ENCODE results near the gene EIF2B4. TPM values are rescaled to one million over a fixed set of nuclear protein-coding genes. Genes with fewer than 3 reads are reported as not detected.

The EIF2B4 gene
- total and polyA plus RNA-seq, 2 donors (not counting 1 experiment from before 2014, with no cell fraction given): 28.6 to 29.8 TPM

- H3K27me3 ChIP-seq (ENCODE audit: control insufficient read depth, insufficient read depth, low read length): no peaks in the 10 kb centered on the region
- H3K4me2 ChIP-seq (ENCODE audit: extremely low read depth, insufficient read depth, low read length): no peak overlapping the region
- TF ChIP-seq, protein P1, sequence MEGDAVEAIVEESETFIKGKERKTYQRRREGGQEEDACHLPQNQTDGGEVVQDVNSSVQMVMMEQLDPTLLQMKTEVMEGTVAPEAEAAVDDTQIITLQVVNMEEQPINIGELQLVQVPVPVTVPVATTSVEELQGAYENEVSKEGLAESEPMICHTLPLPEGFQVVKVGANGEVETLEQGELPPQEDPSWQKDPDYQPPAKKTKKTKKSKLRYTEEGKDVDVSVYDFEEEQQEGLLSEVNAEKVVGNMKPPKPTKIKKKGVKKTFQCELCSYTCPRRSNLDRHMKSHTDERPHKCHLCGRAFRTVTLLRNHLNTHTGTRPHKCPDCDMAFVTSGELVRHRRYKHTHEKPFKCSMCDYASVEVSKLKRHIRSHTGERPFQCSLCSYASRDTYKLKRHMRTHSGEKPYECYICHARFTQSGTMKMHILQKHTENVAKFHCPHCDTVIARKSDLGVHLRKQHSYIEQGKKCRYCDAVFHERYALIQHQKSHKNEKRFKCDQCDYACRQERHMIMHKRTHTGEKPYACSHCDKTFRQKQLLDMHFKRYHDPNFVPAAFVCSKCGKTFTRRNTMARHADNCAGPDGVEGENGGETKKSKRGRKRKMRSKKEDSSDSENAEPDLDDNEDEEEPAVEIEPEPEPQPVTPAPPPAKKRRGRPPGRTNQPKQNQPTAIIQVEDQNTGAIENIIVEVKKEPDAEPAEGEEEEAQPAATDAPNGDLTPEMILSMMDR (conservative IDR thresholded peaks at IDR 0.05 in 1 of 2, IDR thresholded peaks at IDR 0.05 in 1 of 2; ENCODE audit: low read depth in 1 of 2, low read length in 2 of 2): no peak
- no peak for TF ChIP-seq EZH2 (IDR thresholded peaks at IDR 0.05; ENCODE audit: low read length, missing control alignments)
- H3K9ac ChIP-seq (ENCODE audit: insufficient read depth, low read length): no peak overlapping the region
- peaks cover 18% of the 10 kb centered on the region for H3K36me3 ChIP-seq (ENCODE audit: control insufficient read depth, insufficient read depth, low read length)
- peaks cover under 1% of the 10 kb centered on the region for H3K4me1 ChIP-seq (ENCODE audit: control insufficient read depth, extremely low read depth, insufficient read depth, low read length)
- H3K79me2 ChIP-seq (ENCODE audit: control insufficient read depth, insufficient read depth, low read length): peaks cover 9% of the 10 kb centered on the region
- H4K20me1 ChIP-seq (ENCODE audit: control insufficient read depth, extremely low read depth, insufficient read depth, low read length): no peaks in the 10 kb centered on the region
- H2AFZ ChIP-seq (ENCODE audit: low read length): no peak overlapping the region
- H3K9me3 ChIP-seq (ENCODE audit: control insufficient read depth, insufficient read depth, low read depth, low read length): no peaks in the 10 kb centered on the region
- H3K4me3 ChIP-seq (replicated peaks in 1 of 4; ENCODE audit: control extremely low read depth in 1 of 4, insufficient read depth in 1 of 4, low read depth in 3 of 4, low read length in 4 of 4): no peak overlapping the region
- DNase-seq (ENCODE audit: low read depth in 2 of 2): no peak
- no peak overlapping the region for H3K27ac ChIP-seq (ENCODE audit: insufficient read depth, low read length)
These were observed 7.3 kb downstream of the EIF2B4 start for GRCh38 chr2:27362678-27363420.

DNA sequence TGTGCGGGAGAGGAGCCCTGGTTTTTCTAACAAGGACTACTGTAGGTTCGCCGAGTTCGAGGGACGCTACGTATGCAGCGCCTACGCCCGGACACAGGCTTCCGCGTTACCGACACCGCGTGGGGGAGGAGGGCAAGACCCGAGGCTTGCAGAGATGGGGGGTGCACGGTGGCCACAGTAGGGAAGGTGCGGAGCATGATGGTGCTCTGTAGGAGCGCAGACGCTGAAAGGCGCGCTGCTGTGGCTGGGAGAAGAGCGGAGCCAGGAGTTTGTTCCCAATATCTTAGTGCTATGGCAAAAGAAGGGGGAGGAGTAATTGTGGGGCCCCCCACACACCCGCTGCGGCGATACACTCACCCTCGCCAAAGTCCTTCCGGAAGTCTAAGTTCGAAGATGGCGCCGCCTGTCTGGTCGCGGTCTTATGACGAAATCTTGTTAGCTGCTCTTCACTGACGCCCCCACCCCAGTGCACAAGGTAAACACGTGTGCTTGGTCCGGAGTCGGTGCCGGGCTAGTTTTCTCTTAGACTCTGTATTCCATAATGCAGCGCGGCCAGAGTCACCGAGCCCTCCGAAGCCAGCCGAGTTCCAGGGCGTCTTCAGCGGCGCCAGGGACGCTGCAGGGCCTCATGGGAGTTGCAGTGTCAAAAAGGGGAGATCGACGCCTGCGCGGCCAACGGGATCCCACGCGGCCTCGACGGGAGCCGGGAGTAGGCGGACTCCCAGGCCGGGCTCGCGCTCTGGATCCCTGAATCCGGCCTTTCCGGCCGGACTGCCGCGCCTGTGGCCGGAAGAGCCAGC is 13.6 kb downstream of the EIF2B4 start, which contains the start of gene GTF3C2:
TSS of gene GTF3C2 (minus strand) at position 383 of the 800 bp plus-strand sequence. CDS start 13,210 bp downstream, outside the sequence.
- TF ChIP-seq, protein P1 (conservative IDR thresholded peaks at IDR 0.05 in 1 of 2, IDR thresholded peaks at IDR 0.05 in 1 of 2; ENCODE audit: low read depth in 1 of 2, low read length in 2 of 2): no peak
- no peak for TF ChIP-seq EZH2 (IDR thresholded peaks at IDR 0.05; ENCODE audit: low read length, missing control alignments)
- Histone ChIP-seq H3K79me2 (ENCODE audit: control insufficient read depth, insufficient read depth, low read length) (peaks cover 56% of the 10 kb centered on the region), H3K9ac (ENCODE audit: insufficient read depth, low read length) (peak within 1 kb of the TSS; percentile 90)

DNA sequence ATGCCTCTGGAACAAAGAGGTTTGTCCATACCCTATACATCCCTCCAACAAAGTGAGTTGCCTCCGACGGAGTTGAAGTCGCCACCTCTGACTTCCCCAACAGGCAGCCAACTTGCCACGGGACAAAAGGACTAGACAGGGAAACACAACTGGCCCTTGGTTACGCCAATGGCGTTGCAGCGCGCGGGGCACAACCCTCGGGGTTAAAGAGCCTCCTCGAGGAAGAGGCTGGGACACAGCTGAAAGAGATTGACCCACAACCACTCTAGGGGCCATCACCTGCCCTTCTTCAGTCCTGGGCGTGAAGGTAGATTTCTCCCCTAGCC is 14.1 kb downstream of the EIF2B4 start:
- peak overlapping the region; percentile 86 for H2AFZ ChIP-seq (ENCODE audit: low read length)
- peaks cover 58% of the 10 kb centered on the region for H3K79me2 ChIP-seq (ENCODE audit: control insufficient read depth, insufficient read depth, low read length)
- H3K27me3 ChIP-seq (ENCODE audit: control insufficient read depth, insufficient read depth, low read length): no peaks in the 10 kb centered on the region
- H3K4me3 ChIP-seq (replicated peaks in 1 of 4; ENCODE audit: control extremely low read depth in 1 of 4, insufficient read depth in 1 of 4, low read depth in 3 of 4, low read length in 4 of 4): peak overlapping the region; percentile 77 to 100 (median 90)
- H3K9ac ChIP-seq (ENCODE audit: insufficient read depth, low read length): peak overlapping the region; percentile 90
- DNase-seq (ENCODE audit: low read depth in 2 of 2): peak; percentile 52 to 54
- H4K20me1 ChIP-seq (ENCODE audit: control insufficient read depth, extremely low read depth, insufficient read depth, low read length): no peaks in the 10 kb centered on the region
- TF ChIP-seq, protein P1 (conservative IDR thresholded peaks at IDR 0.05 in 1 of 2, IDR thresholded peaks at IDR 0.05 in 1 of 2; ENCODE audit: low read depth in 1 of 2, low read length in 2 of 2): no peak
- no peak for TF ChIP-seq EZH2 (IDR thresholded peaks at IDR 0.05; ENCODE audit: low read length, missing control alignments)
- H3K9me3 ChIP-seq (ENCODE audit: control insufficient read depth, insufficient read depth, low read depth, low read length): no peaks in the 10 kb centered on the region
- peak overlapping the region; percentile 96 for H3K27ac ChIP-seq (ENCODE audit: insufficient read depth, low read length)
- peaks cover 8% of the 10 kb centered on the region for H3K4me1 ChIP-seq (ENCODE audit: control insufficient read depth, extremely low read depth, insufficient read depth, low read length)
- peak overlapping the region; percentile 74 for H3K4me2 ChIP-seq (ENCODE audit: extremely low read depth, insufficient read depth, low read length)
- H3K36me3 ChIP-seq (ENCODE audit: control insufficient read depth, insufficient read depth, low read length): no peaks in the 10 kb centered on the region

More for the DNA sequence above, 13.6 kb downstream of the EIF2B4 start, which contains the start of gene GTF3C2:
- no peaks in the 10 kb centered on the region for H3K9me3 ChIP-seq (ENCODE audit: control insufficient read depth, insufficient read depth, low read depth, low read length)
- H3K4me2 ChIP-seq (ENCODE audit: extremely low read depth, insufficient read depth, low read length): peak within 1 kb of the TSS; percentile 100
- DNase-seq (ENCODE audit: low read depth in 2 of 2): peak; percentile 98
- no peaks in the 10 kb centered on the region for H4K20me1 ChIP-seq (ENCODE audit: control insufficient read depth, extremely low read depth, insufficient read depth, low read length)
- H3K36me3 ChIP-seq (ENCODE audit: control insufficient read depth, insufficient read depth, low read length): no peaks in the 10 kb centered on the region
- H3K27me3 ChIP-seq (ENCODE audit: control insufficient read depth, insufficient read depth, low read length): no peaks in the 10 kb centered on the region
- peak within 1 kb of the TSS; percentile 86 for H2AFZ ChIP-seq (ENCODE audit: low read length)
- H3K27ac ChIP-seq (ENCODE audit: insufficient read depth, low read length): peak within 1 kb of the TSS; percentile 96
- H3K4me1 ChIP-seq (ENCODE audit: control insufficient read depth, extremely low read depth, insufficient read depth, low read length): peaks cover 8% of the 10 kb centered on the region
- peak within 1 kb of the TSS; percentile 77 to 100 (median 90) for H3K4me3 ChIP-seq (replicated peaks in 1 of 4; ENCODE audit: control extremely low read depth in 1 of 4, insufficient read depth in 1 of 4, low read depth in 3 of 4, low read length in 4 of 4)

All from fibroblast of lung (primary cell).